ENCODE results near the gene KCNAB1. TPM values are rescaled to one million over a fixed set of nuclear protein-coding genes. Genes with fewer than 3 reads are reported as not detected.

KCNAB1 gene
- total and polyA plus RNA-seq, 2 of the 8 experiments (the other 6 are each of a cell fraction or from before 2014, with no cell fraction given) = 0.51 to 2.3 TPM

- no peaks in the 10 kb centered on the region; the same call in 1 of the 2 replicates for H3K23me2 ChIP-seq (ENCODE audit: low read depth, low read length)
- H2BK15ac ChIP-seq (ENCODE audit: low read length) = no peak overlapping the region
- no peak overlapping the region for H4K91ac ChIP-seq (replicated peaks; ENCODE audit: insufficient read length, low read length)
- no peaks in the 10 kb centered on the region for H4K20me1 ChIP-seq (replicated peaks in 1 of 2; ENCODE audit: control insufficient read depth in 1 of 2, insufficient read depth in 2 of 2, low read length in 2 of 2)
- H2BK12ac ChIP-seq (ENCODE audit: low read depth, low read length) = no peak overlapping the region
- POLR2A ChIA-PET (ENCODE audit: partially characterized antibody) = no interaction called here
- FAIRE-seq (no peak), DNase-seq (ENCODE audit: low read depth in 1 of 2, low spot score in 2 of 2) (no peak)
- no peaks in the 10 kb centered on the region for H3K36me3 ChIP-seq (ENCODE audit: control insufficient read depth in 2 of 4, insufficient read depth in 4 of 4, low read length in 3 of 4)
- no peak overlapping the region for H3K4me2 ChIP-seq (ENCODE audit: insufficient read depth in 1 of 2, low read depth in 2 of 2, low read length in 2 of 2)
- H2BK120ac ChIP-seq (replicated peaks; ENCODE audit: low read depth, low read length) = no peak overlapping the region
- no peak overlapping the region for H3K9ac ChIP-seq (replicated peaks in 1 of 4; ENCODE audit: extremely low read depth in 1 of 4, low read depth in 3 of 4, low read length in 3 of 4)
- no peak overlapping the region for H3K27ac ChIP-seq (ENCODE audit: low read depth, low read length)
- CTCF ChIA-PET (ENCODE audit: partially characterized antibody) = interaction anchor here (0.6 to 1.4 kb wide), 2 partner anchors 50 to 57 kb away, joined by 3 read pairs; no protein-coding TSS in a partner anchor
- H3K79me1 ChIP-seq (ENCODE audit: low read depth, low read length) = no peaks in the 10 kb centered on the region
- H3K23ac ChIP-seq (ENCODE audit: insufficient read length) = no peak overlapping the region
- H4K5ac ChIP-seq (ENCODE audit: insufficient read length, low read depth, low read length) = no peak overlapping the region
- no peak overlapping the region for H2AK5ac ChIP-seq (ENCODE audit: low read depth, low read length)
- TF ChIP-seq RNF2 (IDR thresholded peaks at IDR 0.05; ENCODE audit: borderline replicate concordance, low read depth, low read length, missing control alignments, poor library complexity, severe bottlenecking) (no peak), RXRA (IDR thresholded peaks at IDR 0.05; ENCODE audit: insufficient read depth, low read depth, low read length) (no peak), CHD1 (IDR thresholded peaks at IDR 0.05; ENCODE audit: low read depth, low read length) (no peak), CREB1 (IDR thresholded peaks at IDR 0.05) (no peak), SRF (IDR thresholded peaks at IDR 0.05; ENCODE audit: low read depth, low read length) (no peak), CTBP2 (IDR thresholded peaks at IDR 0.05; ENCODE audit: borderline replicate concordance, insufficient read depth, insufficient read length, low read length) (no peak), TAF7 (optimal IDR thresholded peaks at IDR 0.05; ENCODE audit: borderline replicate concordance, low read depth, low read length) (no peak), SAP30 (IDR thresholded peaks at IDR 0.05; ENCODE audit: insufficient read depth, insufficient replicate concordance, low read length) (no peak), TBP (IDR thresholded peaks at IDR 0.05; ENCODE audit: low read depth, low read length) (no peak), SP4 (IDR thresholded peaks at IDR 0.05; ENCODE audit: low read length) (no peak), EZH2 (IDR thresholded peaks at IDR 0.05; ENCODE audit: low read depth, low read length, severe bottlenecking) (no peak), BRCA1 (IDR thresholded peaks at IDR 0.05; ENCODE audit: low read depth, low read length) (no peak), CBX8 (IDR thresholded peaks at IDR 0.05; ENCODE audit: borderline replicate concordance, low read depth, low read length) (no peak), TEAD4 (IDR thresholded peaks at IDR 0.05; ENCODE audit: low read depth, low read length) (no peak), RFX5 (IDR thresholded peaks at IDR 0.05; ENCODE audit: borderline replicate concordance, low read depth, low read length) (no peak)
- H3K4ac ChIP-seq (replicated peaks; ENCODE audit: insufficient read length, low read depth, low read length) = no peak overlapping the region
- no peaks in the 10 kb centered on the region for H3K27me3 ChIP-seq (replicated peaks in 1 of 4; ENCODE audit: control insufficient read depth in 3 of 4, extremely low read depth in 1 of 4, insufficient read depth in 3 of 4, low read length in 3 of 4)
- no peak overlapping the region for H4K8ac ChIP-seq (ENCODE audit: extremely low read depth, insufficient read depth, low read length)
- H3K18ac ChIP-seq (ENCODE audit: extremely low read depth, low read length) = no peak overlapping the region
- no peak overlapping the region for H2AFZ ChIP-seq (ENCODE audit: low read length)
- no peak overlapping the region for H3K14ac ChIP-seq (ENCODE audit: insufficient read length)
- no peaks in the 10 kb centered on the region for H3K9me3 ChIP-seq (ENCODE audit: insufficient read depth in 2 of 2, low read depth in 1 of 2, low read length in 1 of 2)
- no peaks in the 10 kb centered on the region for H3K79me2 ChIP-seq (ENCODE audit: control insufficient read depth in 1 of 2, insufficient read depth in 2 of 2, low read length in 2 of 2)
- no peak overlapping the region for H2BK20ac ChIP-seq (ENCODE audit: low read length)
- no peak overlapping the region for H3K56ac ChIP-seq (replicated peaks; ENCODE audit: insufficient read length, low read depth, low read length)
- H2BK5ac ChIP-seq (ENCODE audit: low read depth, low read length) = no peak overlapping the region
- peaks cover 0 to 3% (median under 1%) of the 10 kb centered on the region in 4 experiments; a peak in 2 of 7 replicates for H3K4me1 ChIP-seq (replicated peaks in 1 of 4; ENCODE audit: control insufficient read depth in 3 of 4, insufficient read depth in 4 of 4, low read length in 3 of 4)
- no peak overlapping the region for H3K4me3 ChIP-seq (ENCODE audit: extremely low read depth in 1 of 4, insufficient read depth in 2 of 4, low read depth in 3 of 4, low read length in 4 of 4)
These were observed 457.4 kb downstream of the KCNAB1 start for GRCh38 chr3:156577736-156578135.

Data from H1 (cell line).